Cardiac fibroblast (primary cell): ENCODE data around the gene ERGIC1.

ENCODE experiments used
- DNase-seq, 2 donors: peaks; one replicate each; pipeline versions ENCODE4 v3.0.0 to v3.0.0-alpha.2; 2010; ENCODE audit warnings: low read depth in 2 of 2
- H3K4me3 ChIP-seq, 2 donors: replicated peaks in 1 of 2; 1 replicate in 1 of 2; 2 replicates in 1 of 2; pipeline ENCODE4 v1.5.1; 2011; ENCODE audit warnings: low read depth in 2 of 2, low read length in 2 of 2, mild to moderate bottlenecking in 2 of 2, moderate library complexity in 1 of 2
- CTCF ChIP-seq: IDR thresholded peaks from one replicate; pipeline ENCODE4 v1.5.1; 2011; ENCODE audit warnings: low read depth, mild to moderate bottlenecking, low read length, inconsistent platforms

Gene ERGIC1

GRCh38 chr5:172944741-172945140 is 110.7 kb downstream of the ERGIC1 start:
- DNase-seq = peak in 1 of 2 donors; percentile 37
- TF ChIP-seq CTCF = no peak
- H3K4me3 ChIP-seq = no peak overlapping the region

GRCh38 chr5:172945151-172945550 is 111.1 kb downstream of the ERGIC1 start:
- H3K4me3 ChIP-seq = no peak overlapping the region
- no peak for TF ChIP-seq CTCF
- DNase-seq = no peak

DNA sequence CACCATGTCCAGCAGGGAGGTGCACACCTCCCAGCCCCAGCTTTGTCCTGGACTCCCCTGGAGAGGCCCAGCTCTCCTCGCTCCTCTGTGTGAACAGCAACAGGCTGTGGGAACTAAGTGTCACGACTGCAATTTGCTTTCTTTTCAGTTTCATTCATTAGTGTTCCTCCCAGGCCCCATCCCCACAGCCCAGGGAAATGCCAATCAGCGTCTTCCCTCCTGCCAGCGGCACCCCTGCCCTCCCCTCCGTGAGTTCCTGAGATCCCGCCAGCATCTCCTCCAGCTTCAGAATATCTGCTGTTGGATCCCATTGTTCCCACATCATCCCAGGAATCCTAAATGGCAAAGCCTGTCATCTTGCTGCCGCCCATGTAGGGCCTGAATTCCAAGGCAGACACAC is 112.1 kb downstream of the ERGIC1 start:
- TF ChIP-seq CTCF = no peak
- no peak for DNase-seq
- H3K4me3 ChIP-seq = no peak overlapping the region

DNA sequence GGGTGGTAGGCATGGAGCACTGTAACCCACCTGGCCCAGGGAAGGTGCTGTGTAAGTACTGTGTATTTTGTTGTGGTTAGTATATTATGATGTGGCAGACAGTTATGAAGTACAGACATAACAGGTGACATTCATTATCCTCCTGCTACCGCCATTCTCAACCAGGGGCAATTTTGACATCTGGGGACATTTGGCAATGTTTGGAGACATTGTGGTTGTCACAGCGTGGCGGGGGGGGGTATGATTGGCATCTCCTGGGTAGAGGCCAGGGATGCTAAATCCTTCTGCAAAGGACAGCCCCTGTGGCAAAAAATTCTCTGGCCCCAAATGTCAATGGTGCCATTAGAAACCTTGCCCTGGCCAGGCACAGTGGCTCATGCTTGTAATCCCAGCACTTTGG is 115.4 kb downstream of the ERGIC1 start:
- no peak overlapping the region for H3K4me3 ChIP-seq
- no peak for TF ChIP-seq CTCF
- no peak for DNase-seq

GRCh38 chr5:172950176-172950965 is 116.3 kb downstream of the ERGIC1 start:
- no peak for DNase-seq
- TF ChIP-seq CTCF = no peak

GRCh38 chr5:172951371-172952033 is 117.5 kb downstream of the ERGIC1 start:
- no peak overlapping the region for H3K4me3 ChIP-seq
- TF ChIP-seq CTCF = no peak
- DNase-seq = no peak

More at GRCh38 chr5:172950176-172950965, 116.3 kb downstream of the ERGIC1 start:
- no peak overlapping the region for H3K4me3 ChIP-seq
